Neuronal stem cell (in vitro differentiated cells): ENCODE data around the gene PCYT1A.
A peak's percentile ranks its signal among the peaks of the same experiment; 100 is the strongest.
"Not testable (repeated sequence)": the region's sequence is repeated elsewhere in the genome, so short reads cannot be mapped to it uniquely, and the experiment has no call there.

ENCODE experiments used
- DNase-seq: peaks from one replicate; pipeline ENCODE4 v3.0.0-alpha.2; 2013; ENCODE audit warnings: low spot score
- H2AFZ ChIP-seq: one replicate; pipeline ENCODE4 v1.6.1; 2013; ENCODE audit warnings: mild to moderate bottlenecking, low read length, inconsistent platforms
- H2AK5ac ChIP-seq: 2 replicates; pipeline ENCODE4 v1.6.1; 2013; ENCODE audit warnings: low read depth, mild to moderate bottlenecking, inconsistent platforms, low read length, moderate library complexity, mixed read lengths
- H2BK120ac ChIP-seq: 2 replicates; pipeline ENCODE4 v1.6.1; 2013; ENCODE audit warnings: low read depth, mild to moderate bottlenecking, inconsistent platforms, low read length, moderate library complexity, mixed read lengths
- H2BK12ac ChIP-seq: one replicate; pipeline ENCODE4 v1.6.1; 2013; ENCODE audit warnings: low read length, inconsistent platforms
- H2BK15ac ChIP-seq: 2 replicates; pipeline ENCODE4 v1.6.1; 2013; ENCODE audit warnings: mild to moderate bottlenecking, low read length, inconsistent platforms, mixed read lengths
- H2BK5ac ChIP-seq: one replicate; pipeline ENCODE4 v1.6.1; 2013; ENCODE audit warnings: inconsistent platforms, mild to moderate bottlenecking, low read length, moderate library complexity
- H3K14ac ChIP-seq: one replicate; pipeline ENCODE4 v1.6.1; 2013; ENCODE audit warnings: low read length, inconsistent platforms
- H3K18ac ChIP-seq: 2 replicates; pipeline ENCODE4 v1.6.1; 2013; ENCODE audit warnings: low read length, inconsistent platforms
- H3K23ac ChIP-seq: 2 replicates; pipeline ENCODE4 v1.6.1; 2013; ENCODE audit warnings: low read depth, mild to moderate bottlenecking, mixed read lengths, low read length, inconsistent platforms; ENCODE audit not compliant: poor library complexity
- H3K27ac ChIP-seq: replicated peaks from 3 replicates; pipeline ENCODE4 v1.5.1; 2013; ENCODE audit warnings: low read length, inconsistent platforms
- H3K27me3 ChIP-seq, 3 experiments: 2 replicates each; pipeline ENCODE4 v1.6.1; 2013; ENCODE audit warnings: low read length in 3 of 3, mild to moderate bottlenecking in 2 of 3, inconsistent platforms in 1 of 3, low read depth in 1 of 3, mixed read lengths in 1 of 3, moderate library complexity in 1 of 3; ENCODE audit not compliant: control insufficient read depth in 3 of 3, insufficient read depth in 3 of 3
- H3K36me3 ChIP-seq, 2 donors: replicated peaks in 1 of 2; 2 replicates each; pipeline ENCODE4 v1.6.1; 2013; ENCODE audit warnings: low read length in 2 of 2; ENCODE audit not compliant: control insufficient read depth in 2 of 2, insufficient read depth in 2 of 2
- H3K4ac ChIP-seq: 2 replicates; pipeline ENCODE4 v1.6.1; 2013; ENCODE audit warnings: inconsistent platforms, mild to moderate bottlenecking, low read length, moderate library complexity
- H3K4me1 ChIP-seq, 2 donors: 1 replicate in 1 of 2; 2 replicates in 1 of 2; pipeline ENCODE4 v1.6.1; 2013; ENCODE audit warnings: low read length in 2 of 2, low read depth in 1 of 2; ENCODE audit not compliant: control insufficient read depth in 2 of 2, insufficient read depth in 1 of 2
- H3K4me2 ChIP-seq: one replicate; pipeline ENCODE4 v1.6.1; 2013; ENCODE audit warnings: mild to moderate bottlenecking, low read length, inconsistent platforms; ENCODE audit not compliant: insufficient read depth, poor library complexity, severe bottlenecking
- H3K4me3 ChIP-seq, 2 donors: 2 replicates each; pipeline ENCODE4 v1.5.1; 2013; ENCODE audit warnings: low read length in 2 of 2, mild to moderate bottlenecking in 2 of 2, inconsistent platforms in 1 of 2, moderate library complexity in 1 of 2
- H3K79me1 ChIP-seq: one replicate; pipeline ENCODE4 v1.6.1; 2013; ENCODE audit warnings: low read depth, mild to moderate bottlenecking, inconsistent platforms, low read length, moderate library complexity
- H3K9ac ChIP-seq: one replicate; pipeline ENCODE4 v1.6.1; 2013; ENCODE audit warnings: mild to moderate bottlenecking, low read depth, low read length, inconsistent platforms; ENCODE audit not compliant: poor library complexity
- H3K9me3 ChIP-seq, 2 donors: replicated peaks in 1 of 2; 2 replicates each; pipeline versions ENCODE3 to v1.6.1; 2013; ENCODE audit warnings: low read length in 2 of 2, mild to moderate bottlenecking in 2 of 2, inconsistent platforms in 1 of 2, low read depth in 1 of 2, mixed read lengths in 1 of 2, moderate library complexity in 1 of 2; ENCODE audit not compliant: control insufficient read depth in 2 of 2, insufficient read depth in 1 of 2
- H4K8ac ChIP-seq: one replicate; pipeline ENCODE4 v1.6.1; 2013; ENCODE audit warnings: low read depth, mild to moderate bottlenecking, inconsistent platforms, low read length, moderate library complexity
- H4K91ac ChIP-seq: one replicate; pipeline ENCODE4 v1.6.1; 2013; ENCODE audit warnings: low read length, low read depth, mild to moderate bottlenecking, inconsistent platforms; ENCODE audit not compliant: poor library complexity
- WGBS, 2 donors: extraction: QIAGEN DNeasy Blood & Tissue Kit; methylation state at CpG; one replicate each; pipeline ENCODE4 v1.1.7; 2013; ENCODE audit warnings: missing lambda C conversion rate in 2 of 2, mixed read lengths in 1 of 2; ENCODE audit not compliant: insufficient read length in 2 of 2, insufficient replicate concordance in 1 of 2; ENCODE audit errors: extremely low coverage in 2 of 2; 5-methylcytosine and 5-hydroxymethylcytosine counted together

Gene PCYT1A

DNA sequence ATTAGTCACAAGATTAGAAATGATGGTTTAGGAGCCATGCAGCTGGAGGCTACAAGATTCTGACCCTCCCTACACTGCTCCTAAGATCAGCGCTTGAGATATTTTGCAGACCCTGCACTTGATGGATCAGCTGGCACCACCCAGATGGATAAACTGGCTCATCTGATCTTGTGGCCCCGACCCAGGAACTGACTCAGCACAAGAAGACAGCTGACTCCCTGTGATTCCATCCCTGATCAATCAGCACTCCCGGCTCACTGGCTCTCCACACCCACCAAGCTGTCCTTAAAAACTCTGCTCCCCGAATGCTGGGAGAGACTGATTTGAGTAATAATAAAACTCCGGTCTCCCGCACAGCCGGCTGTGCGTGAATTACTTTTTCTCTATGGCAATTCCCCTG is 15.4 kb upstream of the PCYT1A start:
- H2AFZ ChIP-seq, H2BK120ac ChIP-seq, H3K9me3 ChIP-seq, H4K8ac ChIP-seq, H3K4me1 ChIP-seq, H3K27me3 ChIP-seq, H3K14ac ChIP-seq, H3K4me2 ChIP-seq, H3K27ac ChIP-seq, H3K9ac ChIP-seq, H4K91ac ChIP-seq, H2BK15ac ChIP-seq, H2AK5ac ChIP-seq, DNase-seq, H3K4me3 ChIP-seq, H3K18ac ChIP-seq, H2BK12ac ChIP-seq, H3K79me1 ChIP-seq, H2BK5ac ChIP-seq, H3K4ac ChIP-seq, H3K23ac ChIP-seq: not testable (repeated sequence)
- H3K36me3 ChIP-seq: peaks cover 16 to 73% of the 10 kb centered on the region in 2 donors
- no CpG with 5 or more reads among the region's 8 CpGs for WGBS, 2 donors

DNA sequence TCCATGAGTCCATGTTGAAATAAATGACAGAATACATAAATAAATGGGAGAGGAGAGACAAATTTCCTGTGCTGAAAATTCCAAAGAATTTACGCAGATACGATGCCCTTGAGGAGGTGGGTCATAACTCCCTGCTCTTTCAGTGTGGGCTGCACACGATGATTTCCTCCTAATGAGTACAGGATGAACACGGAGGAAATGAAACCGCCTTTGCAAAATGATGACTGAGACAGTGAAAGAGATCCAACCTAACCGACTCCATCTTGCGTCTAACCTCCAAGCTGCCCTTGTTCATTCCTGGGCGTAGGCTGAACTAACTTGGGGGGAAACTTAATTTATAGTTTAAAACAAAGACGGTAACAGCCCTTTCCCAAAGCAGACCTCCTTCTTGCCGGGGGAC is 15.0 kb upstream of the PCYT1A start:
- not testable (repeated sequence) for H3K9ac ChIP-seq, H4K8ac ChIP-seq, H2BK120ac ChIP-seq, H2BK15ac ChIP-seq, H2AFZ ChIP-seq, H3K4ac ChIP-seq, H3K23ac ChIP-seq, H4K91ac ChIP-seq, H3K27ac ChIP-seq, H3K14ac ChIP-seq, H2AK5ac ChIP-seq, H3K79me1 ChIP-seq, DNase-seq, H3K9me3 ChIP-seq, H2BK5ac ChIP-seq, H3K4me2 ChIP-seq, H3K18ac ChIP-seq, H3K4me1 ChIP-seq, H3K27me3 ChIP-seq, H3K4me3 ChIP-seq, H2BK12ac ChIP-seq
- no CpG with 5 or more reads among the region's 10 CpGs for WGBS, 2 donors
- H3K36me3 ChIP-seq: peaks cover 17 to 77% of the 10 kb centered on the region in 2 donors

DNA sequence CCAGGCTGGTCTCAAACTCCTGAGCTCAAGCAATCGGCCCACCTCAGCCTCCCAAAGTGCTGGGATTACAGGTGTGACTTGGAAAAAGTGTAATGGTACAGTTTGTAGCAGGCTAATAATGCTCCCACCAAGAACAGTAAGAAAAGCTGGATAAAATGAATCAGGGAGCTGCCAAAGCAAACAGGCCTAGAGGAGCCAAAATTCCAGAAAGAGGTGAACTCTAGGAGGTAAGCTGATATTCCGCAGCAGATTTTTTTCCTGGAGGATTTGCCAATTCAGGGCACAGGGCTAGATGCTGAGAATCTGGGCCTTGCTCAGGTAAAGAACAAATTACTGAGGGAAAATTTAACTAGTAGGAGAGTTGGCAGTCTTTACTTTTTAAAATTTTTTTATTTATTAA is 11.0 kb upstream of the PCYT1A start:
- no peaks in the 10 kb centered on the region for H3K27me3 ChIP-seq
- no peak overlapping the region for H3K14ac ChIP-seq
- no peak overlapping the region for H2BK120ac ChIP-seq
- no peak overlapping the region for H3K18ac ChIP-seq
- no peak overlapping the region for H3K4ac ChIP-seq
- H3K36me3 ChIP-seq: peaks cover 13 to 66% of the 10 kb centered on the region in 2 donors
- H3K4me1 ChIP-seq: no peaks in the 10 kb centered on the region
- H2BK15ac ChIP-seq: no peak overlapping the region
- no peak overlapping the region for H2AFZ ChIP-seq
- H2AK5ac ChIP-seq: no peak overlapping the region
- no peak overlapping the region for H3K4me3 ChIP-seq
- H3K9me3 ChIP-seq: no peaks in the 10 kb centered on the region
- no CpG with 5 or more reads among the region's 2 CpGs for WGBS, 2 donors
- H3K27ac ChIP-seq: no peak overlapping the region
- no peak for DNase-seq
- no peak overlapping the region for H4K91ac ChIP-seq
- H3K4me2 ChIP-seq: no peak overlapping the region
- H4K8ac ChIP-seq: no peak overlapping the region
- H2BK5ac ChIP-seq: no peak overlapping the region
- H3K23ac ChIP-seq: no peak overlapping the region
- no peak overlapping the region for H2BK12ac ChIP-seq
- no peaks in the 10 kb centered on the region for H3K79me1 ChIP-seq
- no peak overlapping the region for H3K9ac ChIP-seq

DNA sequence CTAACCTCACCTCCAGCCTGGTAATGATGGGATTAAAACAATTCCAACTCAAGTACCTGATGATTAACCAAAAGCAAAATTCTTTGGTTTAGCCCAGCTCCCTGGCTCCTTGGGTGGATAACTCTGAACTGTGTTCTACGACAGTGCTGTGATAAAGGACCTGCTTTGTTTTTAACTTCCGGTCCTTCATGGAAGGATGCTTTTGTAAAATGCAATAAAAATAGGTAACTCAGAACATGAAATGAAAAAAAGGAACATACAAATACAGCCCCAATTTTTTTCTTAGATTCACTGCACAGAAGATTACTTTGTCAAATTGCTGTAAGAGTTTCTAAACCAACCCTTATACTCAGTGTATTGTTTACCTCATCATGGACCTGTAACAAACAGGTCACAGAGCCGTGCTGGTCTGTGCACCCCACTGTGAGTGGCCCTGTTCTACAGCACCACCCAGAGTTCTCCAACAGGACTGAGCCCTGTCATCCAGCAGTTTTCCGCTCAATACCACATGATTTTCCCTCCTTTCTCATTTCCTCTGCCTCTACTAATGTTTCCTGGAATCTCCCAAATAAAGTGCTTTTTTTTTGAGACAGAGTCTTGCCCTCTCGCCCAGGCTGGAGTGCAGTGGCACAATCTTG is 4.9 kb upstream of the PCYT1A start:
- no peak overlapping the region for H2AFZ ChIP-seq
- H3K14ac ChIP-seq: no peak overlapping the region
- H3K4ac ChIP-seq: no peak overlapping the region
- no peak overlapping the region for H3K27ac ChIP-seq
- DNase-seq: no peak
- no peak overlapping the region for H2BK5ac ChIP-seq
- no peak overlapping the region for H3K23ac ChIP-seq
- H2BK15ac ChIP-seq: no peak overlapping the region
- peaks cover 2 to 25% of the 10 kb centered on the region in 2 donors for H3K36me3 ChIP-seq
- H3K4me3 ChIP-seq: no peak overlapping the region
- peaks cover 0 to 2% of the 10 kb centered on the region in 2 donors for H3K4me1 ChIP-seq
- H2BK12ac ChIP-seq: no peak overlapping the region
- H2BK120ac ChIP-seq: no peak overlapping the region
- no peak overlapping the region for H4K91ac ChIP-seq
- peak overlapping the region; percentile 65 for H4K8ac ChIP-seq
- no peak overlapping the region for H2AK5ac ChIP-seq
- no peak overlapping the region for H3K18ac ChIP-seq
- no peaks in the 10 kb centered on the region for H3K79me1 ChIP-seq
- no CpG with 5 or more reads among the region's 5 CpGs for WGBS, 2 donors
- no peak overlapping the region for H3K4me2 ChIP-seq
- no peaks in the 10 kb centered on the region for H3K9me3 ChIP-seq
- H3K27me3 ChIP-seq: no peaks in the 10 kb centered on the region
- H3K9ac ChIP-seq: no peak overlapping the region
